Spleen (tissue), 3 donors: ENCODE results near the gene CHCHD3.

Source experiments
- POLR2A ChIP-seq, 3 donors: fragments of 450-650 bp; IDR thresholded peaks; one replicate each; pipeline ENCODE4 v1.5.1; 2017; ENCODE audit warnings: antibody characterized with exemption in 3 of 3, mild to moderate bottlenecking in 1 of 3
- POLR2AphosphoS5 ChIP-seq, 3 donors: sonication (generic); formaldehyde crosslinking; IDR thresholded peaks; one replicate each; pipeline ENCODE4 v1.5.1; 2017; ENCODE audit warnings: antibody characterized with exemption in 3 of 3

GRCh38 chr7:132854238-132854637 lies 227.7 kb downstream of the CHCHD3 start:
- TF ChIP-seq POLR2AphosphoS5 (IDR thresholded peaks at IDR 0.05) (no peak), POLR2A (IDR thresholded peaks at IDR 0.05) (no peak)
